HG03095 (cell line): ENCODE results near the gene MEGF6.

Experiments used
- ATAC-seq: cut with Tn5 transposase; IDR thresholded peaks from one replicate; pipeline ENCODE4 v1.9.1; 2021; ENCODE audit warnings: moderate library complexity; ENCODE audit not compliant: unreplicated experiment

MEGF6 gene

DNA sequence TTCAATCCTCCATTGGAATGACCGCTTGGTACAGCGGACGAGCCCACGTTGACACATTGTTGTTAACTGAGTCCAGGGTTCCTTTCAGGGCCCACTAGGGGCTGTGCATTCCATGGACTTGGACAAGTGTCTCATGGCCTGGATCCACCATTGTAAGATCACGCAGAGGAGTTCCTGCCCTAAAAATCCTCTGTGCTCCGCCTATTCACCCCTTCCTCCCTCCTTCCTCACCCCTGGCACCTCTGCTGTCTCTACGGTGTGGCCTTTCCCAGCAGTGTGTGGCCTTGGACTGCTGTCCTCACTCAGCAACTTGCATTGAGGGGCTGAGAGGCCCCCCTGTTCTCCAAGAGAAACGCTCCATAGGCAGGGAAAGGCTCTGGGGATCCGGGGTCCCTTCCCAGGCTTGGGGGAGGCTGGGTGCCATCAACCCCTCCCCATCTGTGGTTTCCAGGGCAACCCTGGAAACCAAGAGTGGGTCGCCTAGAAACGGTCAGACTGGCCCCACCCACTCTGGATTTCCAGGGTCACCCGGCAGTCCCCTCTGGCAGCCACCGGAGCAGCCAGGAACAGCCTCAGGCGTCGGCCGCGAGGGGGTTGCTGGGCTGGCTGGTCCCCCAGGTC lies 50.9 kb downstream of the MEGF6 start:
- ATAC-seq, result no peak

DNA sequence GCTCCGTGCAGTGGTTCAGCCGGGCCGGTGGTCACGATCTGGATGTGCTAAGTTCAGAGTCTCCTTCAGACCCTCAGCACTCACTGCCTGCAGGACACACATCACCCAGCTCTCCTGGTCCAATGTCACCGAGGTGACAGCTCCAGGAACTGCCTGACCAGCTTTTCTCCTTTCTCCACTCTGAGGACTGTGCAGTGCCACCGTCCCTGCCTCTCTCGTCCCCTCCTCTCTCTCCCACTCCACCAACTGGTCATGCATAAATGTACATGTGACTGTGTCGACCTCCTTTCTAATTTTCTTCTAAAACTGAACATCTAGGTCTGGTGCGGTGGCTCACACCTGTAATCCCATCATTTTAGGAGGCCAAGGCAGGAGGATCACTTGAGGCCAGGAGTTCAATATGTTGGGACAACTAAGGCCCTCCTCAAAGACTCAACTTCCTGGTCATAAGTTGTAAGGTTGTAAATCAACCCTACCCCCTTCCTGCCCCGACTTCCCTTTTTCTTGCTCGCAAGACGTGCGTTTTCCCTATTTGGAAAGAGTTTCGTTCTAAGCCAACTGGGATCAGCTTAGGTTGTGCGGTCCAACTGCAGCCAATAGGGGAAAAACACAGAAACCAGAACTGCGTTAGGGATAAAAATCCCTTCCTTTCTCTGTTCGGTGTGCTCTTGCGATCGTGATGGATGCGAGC lies 53.1 kb downstream of the MEGF6 start:
- no peak for ATAC-seq

DNA sequence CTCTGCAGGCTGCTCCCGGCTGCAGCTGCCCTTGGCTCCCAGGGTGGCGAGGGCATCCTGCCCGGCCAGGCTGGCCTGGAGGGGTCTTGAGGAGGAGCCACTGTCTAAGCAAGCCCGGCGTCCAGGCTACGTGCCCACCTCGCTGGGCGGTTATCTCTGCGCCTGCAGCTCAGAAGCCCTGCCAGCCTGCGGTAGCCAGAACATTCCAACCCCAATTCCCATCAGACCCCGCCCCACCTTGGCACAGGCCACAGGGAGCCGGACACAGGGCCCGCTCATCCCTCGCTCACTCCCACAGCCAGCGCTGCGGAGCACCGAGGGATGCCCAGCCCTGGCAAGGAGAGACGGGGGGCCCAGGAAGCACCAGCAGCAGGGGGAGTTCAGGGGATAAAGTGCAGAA lies 53.9 kb downstream of the MEGF6 start:
- ATAC-seq, result no peak

DNA sequence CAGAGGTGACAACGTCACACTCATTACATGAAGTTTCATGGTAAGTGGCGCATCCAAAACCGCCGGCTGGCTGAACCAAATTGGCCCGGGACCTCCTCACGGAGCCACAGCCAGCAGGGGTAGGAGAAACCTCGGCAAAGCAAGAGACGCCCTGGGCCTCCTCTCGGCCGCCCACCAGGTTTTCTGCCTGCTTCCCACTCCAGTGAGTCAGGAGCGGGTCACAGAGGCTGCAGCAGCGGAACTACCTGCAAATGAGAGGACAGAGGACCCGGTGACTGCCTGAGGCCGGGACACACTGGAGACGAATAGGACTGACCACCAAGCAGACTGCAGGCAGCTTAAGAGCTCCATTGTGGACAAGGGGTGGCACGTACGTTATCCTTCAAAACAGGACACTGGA lies 55.0 kb downstream of the MEGF6 start:
- no peak for ATAC-seq

DNA sequence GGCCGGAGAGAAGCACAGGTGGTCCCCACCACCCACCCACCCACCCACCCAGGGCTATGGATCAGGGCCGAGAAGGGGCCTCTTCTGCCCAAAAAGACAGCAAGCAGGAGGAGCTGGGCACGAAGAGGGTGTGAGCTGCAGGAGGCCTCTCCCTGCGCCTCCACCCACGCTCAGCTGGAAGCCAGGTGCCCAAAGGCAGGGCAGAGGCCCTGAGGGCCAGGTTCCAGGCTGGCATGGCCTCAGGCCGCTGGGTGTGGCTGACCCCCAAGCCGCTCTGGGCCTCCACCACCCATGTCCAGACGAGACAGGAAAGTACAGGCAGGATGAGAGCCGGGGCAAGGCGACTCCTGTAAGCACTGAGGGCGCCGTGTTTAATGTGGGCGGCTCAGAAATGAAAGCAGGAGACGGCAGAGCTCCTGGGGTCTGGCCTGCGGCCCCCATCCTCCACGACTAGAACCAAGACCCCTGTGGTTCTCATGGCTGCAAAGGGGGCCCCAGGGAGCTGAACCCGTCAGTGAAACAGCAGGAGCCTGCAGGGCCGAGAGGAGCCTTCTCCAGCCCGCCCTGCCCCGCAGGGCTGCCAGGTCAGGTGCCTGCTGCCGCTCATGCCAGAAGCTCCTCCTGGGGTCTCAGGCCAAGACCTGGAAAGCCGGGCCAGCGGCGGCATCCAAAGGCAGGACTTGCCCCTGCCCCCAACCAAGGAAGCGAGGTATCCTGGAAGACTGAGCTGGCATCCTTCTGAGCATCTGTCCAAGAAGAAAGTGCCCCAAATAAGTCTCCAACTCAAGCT lies 56.0 kb downstream of the MEGF6 start:
- ATAC-seq, result no peak

DNA sequence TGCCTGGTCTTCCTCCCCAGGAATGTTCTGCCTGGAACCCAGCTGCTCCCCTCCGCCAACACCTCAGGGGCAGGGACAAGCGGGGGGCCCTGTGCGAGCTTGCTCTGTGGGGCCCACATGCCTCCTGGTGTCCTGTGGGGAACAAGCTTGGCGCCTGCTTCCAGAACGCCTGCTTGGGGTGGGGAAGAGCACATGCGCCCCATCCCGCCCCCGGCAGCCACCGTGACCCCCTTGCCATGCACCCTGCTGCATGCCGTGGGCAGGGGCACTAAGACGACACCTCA lies 57.4 kb downstream of the MEGF6 start:
- ATAC-seq, result no peak

DNA sequence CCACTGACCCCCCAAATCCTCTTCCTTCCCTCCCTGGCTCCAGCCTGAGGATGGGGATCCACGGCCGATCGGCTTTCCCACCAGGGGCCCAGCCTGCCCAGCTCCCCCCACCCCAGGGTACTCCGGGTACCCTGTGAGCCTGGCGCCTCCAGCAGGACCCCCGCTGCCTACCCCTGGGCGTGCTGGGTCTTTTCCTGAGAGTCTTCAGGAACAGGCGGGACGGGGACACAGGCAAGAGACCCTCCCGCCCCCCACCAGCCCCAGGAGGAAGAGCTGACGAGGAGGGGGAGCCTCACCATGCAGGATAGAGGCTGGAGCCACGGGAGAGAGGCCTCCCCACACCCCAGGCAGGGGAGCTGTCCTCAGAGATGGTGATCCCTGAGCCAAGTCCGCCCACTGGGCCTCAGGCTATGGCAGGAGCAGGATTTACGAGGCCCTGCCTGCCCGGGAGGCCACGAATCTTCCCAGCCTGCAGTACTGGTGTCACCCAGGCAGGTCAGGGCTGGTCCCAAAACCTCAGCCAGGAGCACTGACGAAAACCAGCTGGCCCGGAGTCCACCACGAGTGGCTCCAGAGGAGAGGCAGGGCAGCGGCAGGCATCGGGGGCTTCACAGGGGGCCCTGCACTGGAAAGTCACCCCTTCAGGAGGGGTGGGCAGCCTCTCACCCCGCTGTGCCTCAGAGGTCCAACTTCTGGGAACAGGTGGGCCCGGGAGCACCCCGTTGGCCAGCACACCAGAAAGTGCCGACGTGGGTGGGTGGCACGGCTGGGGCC lies 58.0 kb downstream of the MEGF6 start:
- ATAC-seq, result no peak

DNA sequence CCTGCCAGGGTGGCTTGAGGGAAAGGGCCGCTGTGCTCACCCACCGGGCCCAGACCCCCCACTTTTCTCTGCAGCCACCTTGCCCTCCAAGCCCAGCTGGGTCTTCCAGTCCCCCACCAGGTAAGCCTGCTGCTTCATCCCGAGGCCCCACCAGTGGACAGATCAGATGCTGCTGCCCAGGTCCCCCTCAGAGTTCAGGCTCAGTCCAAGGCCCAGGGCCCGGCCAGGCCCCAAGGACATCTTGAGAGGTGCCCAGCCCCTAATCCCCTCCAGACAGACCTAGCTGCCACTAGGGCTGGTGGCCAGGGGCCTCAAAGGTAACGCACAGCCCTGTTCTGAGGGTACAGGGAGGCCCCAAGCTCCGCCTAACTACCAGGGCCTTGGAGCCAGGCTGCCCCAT lies 58.6 kb downstream of the MEGF6 start:
- ATAC-seq, result no peak

DNA sequence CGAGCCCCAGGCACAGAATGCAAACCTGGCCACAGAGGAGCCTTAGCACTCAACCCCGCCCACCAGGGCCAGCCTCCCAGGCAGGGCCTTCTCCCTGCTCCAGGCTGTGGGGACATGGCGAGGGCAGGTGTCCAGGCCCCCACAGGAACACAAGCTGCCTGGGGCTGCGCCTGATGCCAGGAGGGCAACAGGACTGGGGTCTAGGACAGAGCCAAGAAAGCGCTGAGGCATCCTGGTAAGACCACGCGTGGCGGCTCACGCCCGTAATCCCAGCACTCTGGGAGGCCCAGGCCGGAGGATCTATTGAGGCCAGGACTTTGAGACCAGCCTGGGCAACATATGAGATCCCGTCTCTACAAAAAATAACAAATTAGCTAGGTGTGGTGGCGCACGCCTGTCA lies 59.1 kb downstream of the MEGF6 start:
- no peak for ATAC-seq

DNA sequence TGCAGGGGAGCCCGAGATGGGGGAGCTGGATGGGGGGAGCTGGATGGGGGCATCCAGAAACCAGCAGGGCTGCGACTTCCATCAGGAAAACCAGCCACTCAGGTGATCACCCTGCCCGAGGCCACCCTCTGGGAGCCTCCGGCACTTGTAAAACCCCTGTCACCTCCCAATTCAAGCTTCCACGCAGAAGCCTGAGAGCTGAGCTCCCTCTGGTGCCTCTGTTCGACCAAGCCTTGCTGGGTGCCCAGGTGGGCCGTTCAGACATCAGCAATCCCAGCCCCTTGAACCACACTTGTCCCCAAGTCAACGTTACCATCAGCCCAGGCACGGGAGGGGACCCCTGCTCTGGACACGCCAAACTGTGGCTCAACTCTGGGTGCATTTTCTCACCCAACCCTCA lies 59.6 kb downstream of the MEGF6 start:
- ATAC-seq, result no peak

DNA sequence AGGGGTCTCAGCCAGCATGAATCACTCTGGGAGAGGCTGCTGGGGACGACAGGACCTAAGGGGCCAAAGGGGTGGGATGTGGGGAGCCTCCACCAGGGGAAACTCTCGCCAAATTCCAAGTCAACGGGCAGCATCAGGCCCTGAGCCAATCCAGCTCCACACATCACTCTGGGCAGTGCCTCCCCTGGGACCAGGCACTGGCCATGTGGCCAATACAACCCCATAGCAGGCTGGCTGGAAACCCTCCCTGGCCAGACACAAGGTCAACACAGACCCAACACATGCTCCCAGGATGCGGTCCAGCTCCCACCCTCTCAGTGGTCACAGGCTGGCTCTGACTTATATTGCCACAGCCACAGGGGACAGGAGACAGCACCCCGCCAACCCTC lies 60.0 kb downstream of the MEGF6 start:
- no peak for ATAC-seq

DNA sequence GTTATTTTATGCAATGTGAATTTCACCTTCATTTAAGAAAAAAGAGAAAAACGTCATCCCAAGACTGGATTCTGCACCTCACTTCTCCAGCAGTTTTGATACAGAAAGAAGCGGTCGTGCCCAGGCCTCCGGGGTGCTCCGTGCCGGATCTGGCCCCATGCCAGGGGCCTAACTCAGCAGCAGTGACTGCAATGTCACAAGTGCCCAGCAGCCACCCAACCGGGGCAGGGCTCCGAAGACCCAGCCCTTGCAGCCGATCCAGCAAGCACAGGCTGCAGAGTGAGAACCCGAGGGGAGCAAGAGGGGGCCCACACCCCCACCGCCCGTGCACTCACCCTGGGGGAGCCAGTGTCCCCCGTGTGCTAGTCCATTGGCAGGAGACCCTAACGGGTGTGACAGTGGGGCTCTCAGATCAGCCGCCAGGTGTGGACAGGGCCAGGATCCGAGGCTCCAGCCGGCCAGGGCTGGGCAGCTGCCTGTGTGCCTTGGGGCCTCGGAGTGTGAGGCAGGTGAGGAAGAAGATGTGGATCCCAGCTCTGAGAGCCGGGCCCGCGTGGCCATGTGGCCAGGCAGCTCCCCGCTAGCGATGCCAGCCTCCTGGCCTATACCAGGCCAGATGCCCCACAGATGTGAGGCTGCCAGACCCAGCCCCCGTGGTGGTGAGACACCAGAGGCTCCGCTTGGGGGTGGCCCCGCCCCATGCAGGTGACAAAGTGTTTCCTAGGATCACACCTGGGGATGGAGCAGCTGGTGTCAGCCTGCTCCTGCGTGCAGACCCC lies 60.6 kb downstream of the MEGF6 start:
- no peak for ATAC-seq

DNA sequence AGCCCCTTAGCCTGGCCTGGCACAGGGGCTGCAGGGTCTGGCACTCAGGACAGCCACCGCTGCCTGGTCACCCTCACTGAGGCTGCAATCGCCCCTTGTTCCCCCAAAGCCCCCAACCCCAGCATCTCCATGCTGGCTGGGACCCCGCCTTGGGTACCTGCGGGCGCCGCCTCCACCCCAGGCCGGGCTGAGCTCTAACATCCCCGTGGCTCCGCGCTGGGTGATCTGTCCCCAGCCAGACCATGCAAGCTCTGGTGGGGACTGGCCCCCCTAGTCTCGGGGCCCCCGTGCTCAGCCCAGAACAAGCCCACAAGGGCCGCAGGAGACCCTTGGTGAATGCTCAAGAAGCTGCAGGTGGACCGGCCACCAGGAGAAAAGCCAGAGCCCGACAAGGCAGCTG lies 62.4 kb downstream of the MEGF6 start:
- ATAC-seq, result no peak

DNA sequence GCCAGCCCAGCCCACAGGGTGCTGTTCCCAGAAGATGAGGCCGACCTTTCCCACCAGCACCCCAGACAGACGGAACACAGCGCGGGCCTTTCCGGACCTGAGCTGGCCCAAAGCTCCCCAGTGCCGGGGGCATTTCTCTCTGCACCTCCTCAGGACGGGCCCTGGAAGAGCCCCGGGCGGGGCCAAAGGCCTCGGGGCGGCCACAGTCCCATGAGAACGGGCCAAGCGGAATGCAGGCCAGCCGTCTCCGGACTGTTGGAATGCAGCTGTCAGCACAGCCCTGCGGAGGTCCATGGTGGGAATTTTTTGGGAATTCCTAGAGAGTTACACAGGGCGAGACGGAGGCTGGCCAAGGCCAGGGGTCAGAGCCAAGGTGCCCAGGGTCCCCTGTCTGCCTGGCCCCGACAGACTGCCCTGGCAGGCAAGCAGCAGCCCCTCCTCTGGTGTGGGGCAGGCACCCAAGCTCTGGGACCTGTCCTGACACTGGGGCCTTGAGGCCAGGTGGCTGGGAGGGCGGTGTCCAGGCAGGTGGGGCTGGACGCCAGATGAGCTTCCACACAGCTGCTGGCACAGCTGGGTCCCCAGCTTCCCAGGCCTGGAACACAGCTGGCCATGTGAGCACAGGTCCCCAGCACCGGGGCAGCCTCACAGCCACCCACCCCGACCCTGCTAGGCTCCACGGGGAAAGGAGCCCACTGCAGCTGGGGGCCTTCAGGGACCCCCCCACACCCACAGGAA lies 63.0 kb downstream of the MEGF6 start:
- no peak for ATAC-seq

DNA sequence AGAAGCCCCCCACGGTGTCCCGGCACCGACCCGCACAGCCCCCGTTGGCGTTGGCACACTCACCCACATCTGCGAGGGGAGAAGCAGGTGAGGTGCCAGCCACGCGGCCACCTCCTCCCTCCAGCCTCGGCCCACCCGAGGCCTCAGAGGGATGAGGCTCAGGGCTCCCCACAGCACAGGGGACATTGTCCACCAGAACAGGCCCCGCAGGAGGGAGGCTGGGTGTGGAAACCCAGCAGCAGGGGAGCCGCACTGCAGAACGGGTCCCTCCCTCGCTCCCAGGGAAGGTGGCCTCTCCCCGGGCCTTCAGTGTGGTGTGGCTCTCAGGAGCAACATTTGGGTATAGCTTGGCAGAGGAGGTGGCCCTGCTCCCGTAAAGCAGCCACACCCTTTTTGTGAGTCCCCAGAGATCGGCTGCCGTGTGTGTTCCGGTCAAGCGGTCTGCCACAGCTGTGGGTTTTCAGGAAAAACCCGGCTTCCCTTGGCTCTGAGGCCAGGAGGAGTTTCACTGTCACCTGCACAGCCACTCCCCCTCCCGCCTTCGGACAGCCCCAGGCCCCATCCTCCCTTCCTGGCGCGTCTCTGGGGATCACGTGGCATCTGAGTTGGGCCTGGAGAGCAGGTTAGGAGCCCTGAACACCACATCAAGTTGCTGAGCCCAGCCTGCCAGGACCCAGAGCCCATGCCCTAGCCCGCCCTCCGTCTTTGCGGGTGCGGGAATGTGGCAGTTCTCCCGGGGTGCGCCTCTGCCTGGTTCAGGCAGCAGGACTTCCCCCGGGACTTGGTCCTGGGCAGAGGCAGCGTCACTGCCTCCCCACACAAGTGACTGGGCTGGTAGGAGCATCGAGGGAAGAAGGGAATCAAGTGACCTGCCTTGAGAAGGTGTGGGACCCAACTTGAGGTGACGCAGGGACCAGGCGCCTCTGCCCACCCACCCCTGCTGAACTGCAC lies 64.0 kb downstream of the MEGF6 start:
- ATAC-seq, result no peak

DNA sequence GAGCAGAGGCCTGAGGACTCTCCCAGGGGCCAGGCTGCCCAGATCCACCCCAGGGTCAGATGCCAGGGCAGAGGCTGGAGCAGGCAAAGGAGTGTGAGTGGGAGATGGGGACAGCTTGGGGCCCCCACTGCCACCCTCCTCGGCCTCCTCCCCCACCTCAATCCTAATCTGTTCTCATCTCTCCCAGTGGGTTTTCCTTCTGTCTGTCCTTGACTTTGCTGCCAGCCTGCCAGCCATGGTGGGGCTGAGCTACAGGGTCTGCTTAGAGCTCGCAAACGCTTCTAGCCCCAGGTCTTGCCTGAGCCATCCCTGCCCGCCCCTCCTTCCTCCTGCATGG lies 65.3 kb downstream of the MEGF6 start:
- ATAC-seq, result no peak

DNA sequence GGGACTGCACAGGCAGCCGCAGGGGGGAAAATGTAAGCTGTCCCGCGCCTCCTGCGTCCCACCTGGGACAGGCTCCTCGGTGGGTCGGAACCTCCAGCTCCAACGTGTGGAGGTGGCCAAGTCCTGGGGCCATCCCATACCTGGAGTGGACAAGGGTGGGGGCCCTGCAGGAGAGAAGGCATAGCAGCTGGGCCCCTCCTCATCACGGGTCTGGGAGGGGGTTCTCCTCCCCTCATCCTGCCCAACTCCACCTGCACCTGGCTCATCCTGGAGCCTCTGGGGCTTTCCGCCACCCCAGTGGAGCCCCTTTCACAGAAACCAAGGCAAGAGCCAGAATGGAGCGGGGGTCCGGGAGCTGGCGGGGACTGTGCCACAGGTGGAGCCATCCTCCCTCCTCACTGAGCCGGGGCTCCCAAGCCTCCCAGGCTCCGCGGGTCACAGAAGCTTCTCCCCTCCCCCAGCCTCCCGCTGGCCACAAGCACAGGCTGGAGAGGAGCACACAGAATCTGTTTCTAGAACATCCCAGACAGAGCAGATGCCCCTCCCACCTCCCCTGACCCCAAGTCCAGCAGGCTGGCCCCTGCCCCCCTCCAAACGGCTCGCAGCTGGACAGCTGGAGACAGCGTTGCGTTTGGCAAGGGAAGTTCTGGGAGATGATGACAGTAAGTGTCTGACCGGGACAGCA lies 65.8 kb downstream of the MEGF6 start:
- ATAC-seq, result no peak

DNA sequence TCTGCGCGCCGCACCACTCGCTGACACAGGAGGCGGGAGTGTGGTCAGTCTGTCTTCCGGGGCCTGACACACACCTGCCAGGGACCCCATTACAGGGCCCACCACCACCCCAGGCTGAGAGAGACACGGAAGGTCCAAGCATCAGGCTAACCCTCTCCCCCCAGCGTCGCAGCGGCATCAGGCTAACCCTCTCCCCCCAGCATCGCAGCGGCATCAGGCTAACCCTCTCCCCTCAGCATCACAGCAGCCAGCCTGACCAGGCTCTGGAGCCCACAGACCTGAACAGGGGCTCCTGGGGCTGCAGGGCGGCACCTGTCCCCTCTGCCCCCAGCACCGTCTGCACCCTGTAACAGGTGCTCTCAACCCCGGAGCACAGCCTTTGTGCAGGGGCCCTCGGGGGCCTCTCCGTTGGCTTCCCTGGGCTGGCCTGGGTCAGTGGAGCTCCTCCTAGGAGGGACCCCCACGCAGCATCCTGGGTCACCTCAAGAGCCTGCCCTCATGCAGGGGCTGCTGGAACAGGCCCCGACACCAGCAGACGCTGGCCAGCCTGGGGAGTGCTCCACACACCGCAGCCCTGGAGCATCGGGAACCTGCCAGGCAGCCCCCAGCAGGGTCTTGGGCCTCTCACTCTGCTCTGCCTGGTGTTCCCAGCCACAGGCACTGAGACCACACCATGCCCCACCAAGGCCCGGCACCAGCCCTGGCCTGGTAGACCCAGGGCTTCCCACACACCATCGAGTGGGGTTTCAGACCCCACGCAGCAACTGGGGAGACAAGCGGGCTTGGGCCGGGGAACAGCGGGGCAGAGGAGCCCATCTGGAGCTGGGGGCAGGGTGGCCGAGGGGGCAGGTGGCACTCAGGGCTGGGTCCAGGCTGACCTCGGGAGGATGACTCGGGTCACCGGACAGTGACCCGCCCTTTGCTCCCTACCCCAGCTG lies 67.0 kb downstream of the MEGF6 start:
- no peak for ATAC-seq
